ENCODE data around the gene BCAR3. TPM values are rescaled to one million over a fixed set of nuclear protein-coding genes. Genes with fewer than 3 reads are reported as not detected.

BCAR3 gene
- total RNA-seq, 2 donors from 2014 or later: 32.7 to 48.7 TPM

DNA sequence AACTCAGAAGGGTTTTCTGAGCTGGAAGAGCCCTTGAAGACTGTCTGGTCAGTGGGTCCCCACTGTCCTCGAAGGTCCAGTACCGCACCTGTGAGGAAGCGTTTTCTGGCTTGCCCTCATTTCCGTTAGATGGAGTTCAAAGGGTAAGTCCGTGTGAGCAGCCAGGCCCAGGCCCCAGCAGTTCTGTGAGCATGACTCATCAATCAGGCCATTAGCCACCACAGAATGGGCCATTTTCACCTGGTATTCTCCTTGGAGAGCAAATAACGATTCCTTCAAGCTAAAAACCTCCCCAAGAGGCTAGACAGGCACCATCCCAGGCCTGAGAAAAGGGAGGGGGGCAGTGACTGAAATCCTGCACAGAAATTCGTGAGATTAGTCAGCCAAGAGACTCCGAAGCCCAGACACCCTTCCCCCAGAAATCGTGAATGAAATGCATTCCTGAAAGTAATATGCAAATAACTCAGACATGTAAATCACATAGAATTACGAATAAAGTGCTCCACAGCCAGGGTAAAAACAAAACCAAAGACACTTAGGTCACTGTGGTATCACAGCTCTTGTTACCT, 66.0 kb downstream of the BCAR3 start:
- no peaks in the 10 kb centered on the region for H3K27me3 Mint-ChIP-seq (ENCODE audit: insufficient read depth)
- Histone ChIP-seq H3K27me3 (ENCODE audit: control insufficient read depth, insufficient read depth, low read length, poor library complexity, severe bottlenecking) (no peaks in the 10 kb centered on the region), H3K4me3 (ENCODE audit: low read length) (no peak overlapping the region), H3K27ac (ENCODE audit: low read depth, low read length) (peak overlapping the region; percentile 42), H3K4me1 (ENCODE audit: control insufficient read depth, insufficient read depth, low read length) (peaks cover 44% of the 10 kb centered on the region), H3K9ac (ENCODE audit: extremely low read depth, low read length, poor library complexity, severe bottlenecking) (peak overlapping the region; percentile 23), H3K9me3 (ENCODE audit: control insufficient read depth, low read length) (no peaks in the 10 kb centered on the region), H3K36me3 (ENCODE audit: control insufficient read depth, insufficient read depth, low read length) (peaks cover 58% of the 10 kb centered on the region)
- peak overlapping the region; percentile 97 for H3K27ac Mint-ChIP-seq
- no peaks in the 10 kb centered on the region for H3K9me3 Mint-ChIP-seq
- TF ChIP-seq, protein P1, sequence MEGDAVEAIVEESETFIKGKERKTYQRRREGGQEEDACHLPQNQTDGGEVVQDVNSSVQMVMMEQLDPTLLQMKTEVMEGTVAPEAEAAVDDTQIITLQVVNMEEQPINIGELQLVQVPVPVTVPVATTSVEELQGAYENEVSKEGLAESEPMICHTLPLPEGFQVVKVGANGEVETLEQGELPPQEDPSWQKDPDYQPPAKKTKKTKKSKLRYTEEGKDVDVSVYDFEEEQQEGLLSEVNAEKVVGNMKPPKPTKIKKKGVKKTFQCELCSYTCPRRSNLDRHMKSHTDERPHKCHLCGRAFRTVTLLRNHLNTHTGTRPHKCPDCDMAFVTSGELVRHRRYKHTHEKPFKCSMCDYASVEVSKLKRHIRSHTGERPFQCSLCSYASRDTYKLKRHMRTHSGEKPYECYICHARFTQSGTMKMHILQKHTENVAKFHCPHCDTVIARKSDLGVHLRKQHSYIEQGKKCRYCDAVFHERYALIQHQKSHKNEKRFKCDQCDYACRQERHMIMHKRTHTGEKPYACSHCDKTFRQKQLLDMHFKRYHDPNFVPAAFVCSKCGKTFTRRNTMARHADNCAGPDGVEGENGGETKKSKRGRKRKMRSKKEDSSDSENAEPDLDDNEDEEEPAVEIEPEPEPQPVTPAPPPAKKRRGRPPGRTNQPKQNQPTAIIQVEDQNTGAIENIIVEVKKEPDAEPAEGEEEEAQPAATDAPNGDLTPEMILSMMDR (conservative IDR thresholded peaks at IDR 0.05): no peak
- H3K4me1 Mint-ChIP-seq: peaks cover 72% of the 10 kb centered on the region
- peaks cover 16% of the 10 kb centered on the region for H3K36me3 Mint-ChIP-seq (ENCODE audit: low read depth)
- DNase-seq: peak; percentile 93
- peak overlapping the region; percentile 9 for H3K4me3 Mint-ChIP-seq
- 40 to 58% methylated on average over 5 to 10 of the region's 10 CpGs for WGBS, 2 experiments (ENCODE audit: insufficient coverage in 1 of 2, insufficient read length in 1 of 2)

DNA sequence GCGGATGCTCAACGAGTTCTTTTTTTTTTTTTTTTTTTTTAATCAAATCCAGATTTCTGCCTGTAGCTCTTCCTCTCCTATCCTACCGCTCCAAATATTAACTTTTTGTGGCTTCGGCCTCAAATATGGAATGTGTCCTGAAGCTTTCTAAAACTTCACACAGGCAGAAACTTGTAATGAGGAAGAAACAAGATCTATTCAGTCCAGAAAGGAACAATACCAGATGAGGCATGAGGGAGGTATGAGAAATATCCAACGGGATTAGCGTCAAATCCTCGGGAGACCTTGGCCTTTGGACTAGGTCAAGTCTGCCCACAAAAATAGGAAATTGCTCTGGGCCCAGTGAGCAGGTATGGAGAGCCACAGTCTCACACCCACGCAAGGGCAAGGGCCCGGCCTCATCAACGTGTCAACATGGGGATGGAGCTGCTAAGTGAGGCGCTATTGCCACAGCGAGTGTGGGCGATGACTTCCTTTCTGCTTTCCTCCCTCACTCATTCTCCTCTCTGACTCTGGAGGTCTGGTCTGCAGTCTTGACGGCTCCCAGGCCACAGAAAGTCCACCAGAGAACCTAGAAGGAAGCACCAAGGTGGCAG, 66.6 kb downstream of the BCAR3 start:
- Histone ChIP-seq H3K9me3 (ENCODE audit: control insufficient read depth, low read length) (no peaks in the 10 kb centered on the region), H3K27ac (ENCODE audit: low read depth, low read length) (no peak overlapping the region), H3K9ac (ENCODE audit: extremely low read depth, low read length, poor library complexity, severe bottlenecking) (peak overlapping the region; percentile 23), H3K4me1 (ENCODE audit: control insufficient read depth, insufficient read depth, low read length) (peaks cover 46% of the 10 kb centered on the region), H3K36me3 (ENCODE audit: control insufficient read depth, insufficient read depth, low read length) (peaks cover 52% of the 10 kb centered on the region), H3K4me3 (ENCODE audit: low read length) (no peak overlapping the region), H3K27me3 (ENCODE audit: control insufficient read depth, insufficient read depth, low read length, poor library complexity, severe bottlenecking) (no peaks in the 10 kb centered on the region)
- Mint-ChIP-seq H3K36me3 (ENCODE audit: low read depth) (peaks cover 16% of the 10 kb centered on the region), H3K4me3 (peak overlapping the region; percentile 3), H3K27ac (peak overlapping the region; percentile 97), H3K4me1 (peaks cover 69% of the 10 kb centered on the region), H3K27me3 (ENCODE audit: insufficient read depth) (no peaks in the 10 kb centered on the region), H3K9me3 (no peaks in the 10 kb centered on the region)
- WGBS, 2 experiments (ENCODE audit: insufficient coverage in 1 of 2, insufficient read length in 1 of 2): 75 to 79% methylated on average over 8 to 14 of the region's 14 CpGs
- no peak for DNase-seq
- TF ChIP-seq, protein P1 (conservative IDR thresholded peaks at IDR 0.05): no peak

DNA sequence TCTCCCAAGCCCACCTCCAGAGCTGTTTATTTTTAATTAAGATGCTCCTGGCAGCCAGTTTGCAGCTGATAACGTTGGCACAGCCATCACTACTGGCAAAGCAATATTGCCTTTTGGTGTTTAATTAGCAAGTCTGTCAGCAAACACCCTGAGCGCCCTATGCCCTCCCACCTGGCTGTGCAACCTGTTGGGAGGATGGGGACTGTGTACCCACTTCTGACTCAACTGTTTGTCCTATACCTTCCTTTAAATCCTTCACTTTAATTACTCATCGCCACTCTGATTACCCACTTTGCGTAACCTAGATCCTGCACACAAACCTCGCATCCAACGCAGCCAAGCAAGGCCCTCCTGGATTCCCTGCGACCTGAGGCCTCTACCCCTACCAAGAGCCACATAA, 67.1 kb downstream of the BCAR3 start:
- no peak overlapping the region for H3K4me3 ChIP-seq (ENCODE audit: low read length)
- H3K27me3 ChIP-seq (ENCODE audit: control insufficient read depth, insufficient read depth, low read length, poor library complexity, severe bottlenecking): no peaks in the 10 kb centered on the region
- Mint-ChIP-seq H3K4me1 (peaks cover 72% of the 10 kb centered on the region), H3K9me3 (no peaks in the 10 kb centered on the region), H3K36me3 (ENCODE audit: low read depth) (peaks cover 16% of the 10 kb centered on the region), H3K27me3 (ENCODE audit: insufficient read depth) (no peaks in the 10 kb centered on the region), H3K4me3 (peak overlapping the region; percentile 3), H3K27ac (peak overlapping the region; percentile 97)
- H3K36me3 ChIP-seq (ENCODE audit: control insufficient read depth, insufficient read depth, low read length): peaks cover 51% of the 10 kb centered on the region
- H3K27ac ChIP-seq (ENCODE audit: low read depth, low read length): no peak overlapping the region
- DNase-seq: peak; percentile 52
- H3K9ac ChIP-seq (ENCODE audit: extremely low read depth, low read length, poor library complexity, severe bottlenecking): no peak overlapping the region
- 85 to 89% methylated on average over 7 of the region's 7 CpGs for WGBS, 2 experiments (ENCODE audit: insufficient coverage in 1 of 2, insufficient read length in 1 of 2)
- no peaks in the 10 kb centered on the region for H3K9me3 ChIP-seq (ENCODE audit: control insufficient read depth, low read length)
- TF ChIP-seq, protein P1 (conservative IDR thresholded peaks at IDR 0.05): no peak
- H3K4me1 ChIP-seq (ENCODE audit: control insufficient read depth, insufficient read depth, low read length): peaks cover 51% of the 10 kb centered on the region
